Epithelial cell of proximal tubule (primary cell): ENCODE results near the gene AGPAT2. TPM values are rescaled to one million over a fixed set of nuclear protein-coding genes. Genes with fewer than 3 reads are reported as not detected.

Experiments used
- DNase-seq: peaks from one replicate; pipeline ENCODE4 v3.0.0-alpha.2; 2011; ENCODE audit warnings: low read depth
- H3K4me3 ChIP-seq: 2 replicates; pipeline ENCODE4 v1.5.1; 2011; ENCODE audit warnings: low read depth, mild to moderate bottlenecking, low read length
- total RNA-seq: library from RNA; depleted of rRNA; stranded (reverse); fragments of >200 nt; gene quantifications from 2 replicates; pipeline ENCODE4 v1.2.3, GENCODE V29; 2015
- TF ChIP-seq, protein P1 (sequence below): conservative IDR thresholded peaks from 2 replicates; pipeline ENCODE4 v1.5.1; 2012; ENCODE audit warnings: low read depth, mild to moderate bottlenecking, low read length

The AGPAT2 gene
- total RNA-seq, 1 donor from 2014 or later = 40.5 TPM

DNA sequence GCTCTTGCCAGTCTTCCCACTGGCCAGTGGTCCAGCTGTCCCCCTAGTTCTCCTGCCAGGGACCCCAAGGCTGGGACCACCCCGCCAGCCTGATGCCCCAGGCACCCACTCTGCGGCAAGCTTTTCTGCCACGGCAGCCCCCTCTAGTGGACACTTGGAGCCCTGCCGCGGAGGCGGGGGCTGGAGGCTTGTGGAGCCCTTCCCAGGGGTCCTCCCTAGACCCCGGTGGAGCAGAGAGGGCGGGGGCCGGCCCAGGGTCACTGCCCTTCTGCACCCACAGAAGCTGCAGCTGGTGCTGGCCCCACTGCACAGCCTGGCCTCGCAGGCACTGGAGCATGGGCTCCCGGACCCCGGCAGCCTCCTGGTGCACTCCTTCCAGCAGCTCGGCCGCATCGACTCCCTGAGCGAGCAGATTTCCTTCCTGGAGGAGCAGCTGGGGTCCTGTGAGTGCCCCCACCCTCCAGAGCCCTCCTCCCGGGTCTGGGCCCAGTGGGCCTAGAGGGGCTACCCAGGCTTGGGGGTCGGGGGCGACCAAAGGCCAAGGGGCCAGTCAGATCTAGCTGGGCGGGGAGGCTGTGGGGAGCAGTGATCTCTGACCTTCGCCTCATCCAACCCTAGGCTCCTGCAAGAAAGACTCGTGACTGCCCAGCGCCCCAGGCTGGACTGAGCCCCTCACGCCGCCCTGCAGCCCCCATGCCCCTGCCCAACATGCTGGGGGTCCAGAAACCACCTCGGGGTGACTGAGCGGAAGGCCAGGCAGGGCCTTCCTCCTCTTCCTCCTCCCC lies 15.4 kb downstream of the AGPAT2 start:
- DNase-seq = no peak
- H3K4me3 ChIP-seq = no peak overlapping the region
- TF ChIP-seq, protein P1, sequence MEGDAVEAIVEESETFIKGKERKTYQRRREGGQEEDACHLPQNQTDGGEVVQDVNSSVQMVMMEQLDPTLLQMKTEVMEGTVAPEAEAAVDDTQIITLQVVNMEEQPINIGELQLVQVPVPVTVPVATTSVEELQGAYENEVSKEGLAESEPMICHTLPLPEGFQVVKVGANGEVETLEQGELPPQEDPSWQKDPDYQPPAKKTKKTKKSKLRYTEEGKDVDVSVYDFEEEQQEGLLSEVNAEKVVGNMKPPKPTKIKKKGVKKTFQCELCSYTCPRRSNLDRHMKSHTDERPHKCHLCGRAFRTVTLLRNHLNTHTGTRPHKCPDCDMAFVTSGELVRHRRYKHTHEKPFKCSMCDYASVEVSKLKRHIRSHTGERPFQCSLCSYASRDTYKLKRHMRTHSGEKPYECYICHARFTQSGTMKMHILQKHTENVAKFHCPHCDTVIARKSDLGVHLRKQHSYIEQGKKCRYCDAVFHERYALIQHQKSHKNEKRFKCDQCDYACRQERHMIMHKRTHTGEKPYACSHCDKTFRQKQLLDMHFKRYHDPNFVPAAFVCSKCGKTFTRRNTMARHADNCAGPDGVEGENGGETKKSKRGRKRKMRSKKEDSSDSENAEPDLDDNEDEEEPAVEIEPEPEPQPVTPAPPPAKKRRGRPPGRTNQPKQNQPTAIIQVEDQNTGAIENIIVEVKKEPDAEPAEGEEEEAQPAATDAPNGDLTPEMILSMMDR = peak; percentile 84

DNA sequence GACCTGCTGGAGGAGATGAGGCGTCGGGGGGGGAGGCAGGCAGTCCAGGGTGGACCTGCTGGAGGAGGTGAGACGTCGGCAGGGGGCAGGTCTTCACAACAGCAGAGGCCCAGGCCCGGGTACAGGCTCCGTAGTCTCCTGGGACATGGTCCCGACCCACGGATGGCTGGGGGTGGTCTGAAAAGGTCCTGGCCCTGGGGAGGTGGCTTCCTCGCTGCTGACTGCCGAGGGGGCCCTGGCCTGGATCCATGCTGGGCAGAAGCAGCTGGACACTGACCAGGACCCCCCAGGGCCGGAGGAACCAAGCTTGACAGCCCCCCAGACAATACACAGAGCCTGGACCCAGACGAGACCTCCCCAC lies 16.0 kb downstream of the AGPAT2 start:
- TF ChIP-seq, protein P1 = no peak
- no peak for DNase-seq
- H3K4me3 ChIP-seq = no peak overlapping the region

DNA sequence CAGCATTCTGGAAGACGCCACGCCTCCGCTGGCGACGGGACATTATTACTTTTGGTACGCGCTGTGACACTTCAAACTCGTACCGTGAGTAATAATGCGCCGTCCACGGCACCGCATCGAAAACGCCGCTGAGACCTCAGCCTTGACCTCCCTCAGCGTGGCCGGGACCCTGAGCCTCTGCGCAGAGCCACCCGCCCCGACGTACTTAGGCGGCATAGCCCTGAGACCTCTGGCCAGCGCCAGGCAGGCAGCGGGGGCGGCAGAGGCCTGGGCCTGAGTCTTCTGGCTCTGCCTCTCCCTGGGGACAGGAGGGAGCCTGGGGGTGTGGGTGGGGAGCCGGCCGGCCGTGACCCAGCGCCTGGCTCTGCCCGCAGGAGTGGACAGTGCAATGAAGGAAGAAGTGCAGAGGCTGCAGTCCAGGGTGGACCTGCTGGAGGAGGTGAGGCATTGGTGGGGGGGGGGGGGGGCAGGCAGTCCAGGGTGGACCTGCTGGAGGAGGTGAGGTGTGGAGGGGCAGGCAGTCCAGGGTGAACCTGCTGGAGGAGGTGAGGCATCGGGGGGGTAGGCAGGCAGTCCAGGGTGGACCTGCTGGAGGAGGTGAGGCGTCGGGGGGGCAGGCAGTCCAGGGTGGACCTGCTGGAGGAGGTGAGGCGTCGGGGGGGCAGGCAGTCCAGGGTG lies 16.5 kb downstream of the AGPAT2 start:
- DNase-seq = no peak
- no peak overlapping the region for H3K4me3 ChIP-seq
- TF ChIP-seq, protein P1 = no peak

DNA sequence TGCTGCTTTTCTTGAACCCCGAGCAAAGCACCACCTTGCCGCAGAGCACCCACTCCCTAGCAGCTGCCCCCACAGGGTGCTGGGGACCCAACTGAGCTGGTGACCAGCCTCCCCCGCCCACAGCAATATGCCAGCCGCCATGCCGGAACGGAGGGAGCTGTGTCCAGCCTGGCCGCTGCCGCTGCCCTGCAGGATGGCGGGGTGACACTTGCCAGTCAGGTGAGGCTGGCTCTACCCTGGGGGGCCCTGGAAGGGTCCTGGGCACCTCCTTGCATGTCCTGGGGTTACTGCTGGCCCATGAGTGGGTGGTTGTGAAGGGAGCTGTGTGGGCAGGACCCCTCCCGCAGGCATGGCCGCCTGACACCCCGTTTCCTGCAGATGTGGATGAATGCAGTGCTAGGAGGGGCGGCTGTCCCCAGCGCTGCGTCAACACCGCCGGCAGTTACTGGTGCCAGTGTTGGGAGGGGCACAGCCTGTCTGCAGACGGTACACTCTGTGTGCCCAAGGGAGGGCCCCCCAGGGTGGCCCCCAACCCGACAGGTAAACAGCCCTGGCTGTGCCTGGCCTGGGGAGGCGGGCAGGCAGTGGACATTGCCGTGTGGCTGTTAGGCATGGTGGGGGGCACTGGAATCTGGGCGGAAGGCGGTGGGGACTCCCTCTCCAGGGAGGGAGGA lies 17.3 kb downstream of the AGPAT2 start:
- TF ChIP-seq, protein P1 = no peak
- no peak for DNase-seq
- H3K4me3 ChIP-seq = no peak overlapping the region

DNA sequence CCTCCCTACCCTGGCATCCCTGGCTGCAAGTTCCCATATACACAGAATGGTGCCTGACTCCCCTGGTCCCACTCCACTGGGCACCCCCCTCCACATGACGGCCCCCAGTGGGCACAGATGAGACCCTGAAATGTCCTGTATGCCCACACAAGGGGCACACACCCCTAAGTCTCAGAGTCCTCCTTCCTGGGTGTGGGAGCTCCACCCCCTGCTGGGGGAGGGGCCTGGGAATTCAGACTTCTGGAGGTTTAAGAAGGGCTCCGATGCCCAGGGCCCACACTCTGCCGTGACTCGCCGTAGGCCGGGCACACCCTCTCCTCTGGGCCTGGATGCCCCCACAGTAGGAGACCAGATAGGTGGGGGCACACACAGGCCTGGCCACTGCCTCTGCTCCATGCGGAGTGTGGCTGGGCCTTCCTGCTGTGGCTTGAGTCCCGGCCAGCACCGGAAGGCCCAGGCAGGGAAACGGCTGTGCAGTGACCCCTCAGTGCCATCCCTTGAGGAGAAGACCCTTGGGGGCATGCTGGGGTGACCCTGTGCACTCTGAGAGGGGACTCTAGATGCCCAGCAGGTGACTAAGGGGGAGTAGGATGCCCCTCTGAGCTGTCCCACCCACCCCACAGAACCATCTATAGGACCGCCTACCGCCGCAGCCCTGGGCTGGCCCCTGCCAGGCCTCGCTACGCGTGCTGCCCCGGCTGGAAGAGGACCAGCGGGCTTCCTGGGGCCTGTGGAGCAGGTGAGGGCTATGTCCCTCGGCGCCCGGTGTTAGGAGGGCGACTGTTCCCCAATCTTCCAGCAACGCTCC lies 18.1 kb downstream of the AGPAT2 start:
- DNase-seq = no peak
- H3K4me3 ChIP-seq = no peak overlapping the region
- TF ChIP-seq, protein P1 = no peak

DNA sequence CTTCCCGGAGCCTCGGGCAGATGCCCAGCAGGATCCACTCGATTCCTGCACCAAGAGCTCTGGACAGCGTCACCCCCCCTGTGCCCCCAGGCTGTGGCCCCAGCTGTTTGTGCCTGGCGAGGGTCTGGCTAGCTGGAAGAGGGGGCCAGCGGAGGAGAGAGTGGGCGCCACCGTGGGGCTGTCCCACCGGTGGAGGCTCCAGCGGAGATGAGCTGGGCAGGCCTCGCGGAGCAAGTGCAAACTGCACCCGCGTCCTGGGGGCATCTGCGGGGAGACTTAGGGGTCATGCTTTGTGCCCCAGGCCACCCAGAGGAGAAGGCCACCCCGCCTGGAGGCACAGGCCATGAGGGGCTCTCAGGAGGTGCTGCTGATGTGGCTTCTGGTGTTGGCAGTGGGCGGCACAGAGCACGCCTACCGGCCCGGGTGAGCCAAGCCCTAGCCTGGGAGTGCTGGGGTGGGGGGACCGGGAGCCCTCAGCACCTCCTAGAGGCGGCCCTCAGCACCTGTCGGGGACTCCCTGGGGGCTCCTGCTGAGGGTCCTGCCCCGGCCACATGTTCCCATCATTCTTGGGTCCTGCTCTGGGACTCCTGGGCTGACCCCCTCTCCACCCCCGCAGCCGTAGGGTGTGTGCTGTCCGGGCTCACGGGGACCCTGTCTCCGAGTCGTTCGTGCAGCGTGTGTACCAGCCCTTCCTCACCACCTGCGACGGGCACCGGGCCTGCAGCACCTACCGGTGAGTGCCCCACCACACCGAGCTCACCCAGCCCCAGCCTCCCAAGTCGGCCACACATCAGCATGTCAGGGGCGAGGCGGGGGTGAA lies 19.1 kb downstream of the AGPAT2 start:
- DNase-seq = no peak
- TF ChIP-seq, protein P1 = no peak
- no peak overlapping the region for H3K4me3 ChIP-seq
